Measurements from ENCODE around the gene CCL27.

GRCh38 chr9:34634551-34635248 lies 27.8 kb downstream of the CCL27 start:
- TF ChIP-seq, protein P1, sequence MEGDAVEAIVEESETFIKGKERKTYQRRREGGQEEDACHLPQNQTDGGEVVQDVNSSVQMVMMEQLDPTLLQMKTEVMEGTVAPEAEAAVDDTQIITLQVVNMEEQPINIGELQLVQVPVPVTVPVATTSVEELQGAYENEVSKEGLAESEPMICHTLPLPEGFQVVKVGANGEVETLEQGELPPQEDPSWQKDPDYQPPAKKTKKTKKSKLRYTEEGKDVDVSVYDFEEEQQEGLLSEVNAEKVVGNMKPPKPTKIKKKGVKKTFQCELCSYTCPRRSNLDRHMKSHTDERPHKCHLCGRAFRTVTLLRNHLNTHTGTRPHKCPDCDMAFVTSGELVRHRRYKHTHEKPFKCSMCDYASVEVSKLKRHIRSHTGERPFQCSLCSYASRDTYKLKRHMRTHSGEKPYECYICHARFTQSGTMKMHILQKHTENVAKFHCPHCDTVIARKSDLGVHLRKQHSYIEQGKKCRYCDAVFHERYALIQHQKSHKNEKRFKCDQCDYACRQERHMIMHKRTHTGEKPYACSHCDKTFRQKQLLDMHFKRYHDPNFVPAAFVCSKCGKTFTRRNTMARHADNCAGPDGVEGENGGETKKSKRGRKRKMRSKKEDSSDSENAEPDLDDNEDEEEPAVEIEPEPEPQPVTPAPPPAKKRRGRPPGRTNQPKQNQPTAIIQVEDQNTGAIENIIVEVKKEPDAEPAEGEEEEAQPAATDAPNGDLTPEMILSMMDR (IDR thresholded peaks at IDR 0.05) = no peak
- no peak for TF ChIP-seq POLR2A (IDR thresholded peaks at IDR 0.05)

Data from vagina (tissue), 2 donors.